Measurements from ENCODE around the gene SMYD3. TPM values are rescaled to one million over a fixed set of nuclear protein-coding genes. Genes with fewer than 3 reads are reported as not detected.

SMYD3 gene
- total RNA-seq, 1 donor from 2014 or later, result 20.8 TPM

DNA sequence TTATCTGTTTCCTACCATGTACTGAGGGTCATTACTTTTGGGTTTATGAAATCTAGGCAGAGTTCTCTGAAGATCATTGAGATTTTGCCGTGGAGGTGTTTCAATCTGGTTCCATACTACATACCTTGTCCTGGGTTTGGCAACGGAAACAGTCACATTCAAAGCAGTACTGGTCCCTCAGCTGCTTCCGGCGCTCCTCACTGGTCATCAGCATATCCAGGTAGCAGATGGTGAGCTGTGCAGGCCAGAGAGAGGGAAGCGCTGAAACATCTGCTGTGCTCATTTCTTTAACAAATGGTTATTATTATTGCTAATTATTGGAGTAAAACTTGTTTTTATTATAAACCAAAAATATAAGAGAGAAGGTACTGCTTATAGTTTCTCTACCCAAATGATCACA lies 591.7 kb downstream of the SMYD3 start:
- ChIA-PET POLR2A (no interaction called here), CTCF (no interaction called here)
- Mint-ChIP-seq H3K4me3 (no peak overlapping the region), H3K27me3 (no peaks in the 10 kb centered on the region), H3K36me3 (ENCODE audit: low read depth) (peaks cover 17% of the 10 kb centered on the region), H3K27ac (no peak overlapping the region), H3K4me1 (no peaks in the 10 kb centered on the region), H3K9me3 (peaks cover 11% of the 10 kb centered on the region)
- no peak for DNase-seq
- TF ChIP-seq, protein P1, sequence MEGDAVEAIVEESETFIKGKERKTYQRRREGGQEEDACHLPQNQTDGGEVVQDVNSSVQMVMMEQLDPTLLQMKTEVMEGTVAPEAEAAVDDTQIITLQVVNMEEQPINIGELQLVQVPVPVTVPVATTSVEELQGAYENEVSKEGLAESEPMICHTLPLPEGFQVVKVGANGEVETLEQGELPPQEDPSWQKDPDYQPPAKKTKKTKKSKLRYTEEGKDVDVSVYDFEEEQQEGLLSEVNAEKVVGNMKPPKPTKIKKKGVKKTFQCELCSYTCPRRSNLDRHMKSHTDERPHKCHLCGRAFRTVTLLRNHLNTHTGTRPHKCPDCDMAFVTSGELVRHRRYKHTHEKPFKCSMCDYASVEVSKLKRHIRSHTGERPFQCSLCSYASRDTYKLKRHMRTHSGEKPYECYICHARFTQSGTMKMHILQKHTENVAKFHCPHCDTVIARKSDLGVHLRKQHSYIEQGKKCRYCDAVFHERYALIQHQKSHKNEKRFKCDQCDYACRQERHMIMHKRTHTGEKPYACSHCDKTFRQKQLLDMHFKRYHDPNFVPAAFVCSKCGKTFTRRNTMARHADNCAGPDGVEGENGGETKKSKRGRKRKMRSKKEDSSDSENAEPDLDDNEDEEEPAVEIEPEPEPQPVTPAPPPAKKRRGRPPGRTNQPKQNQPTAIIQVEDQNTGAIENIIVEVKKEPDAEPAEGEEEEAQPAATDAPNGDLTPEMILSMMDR (IDR thresholded peaks at IDR 0.05), result no peak
- intact Hi-C loops (cut with micrococcal nuclease), result no loop called here
- no peak for ATAC-seq (ENCODE audit: low read depth)

DNA sequence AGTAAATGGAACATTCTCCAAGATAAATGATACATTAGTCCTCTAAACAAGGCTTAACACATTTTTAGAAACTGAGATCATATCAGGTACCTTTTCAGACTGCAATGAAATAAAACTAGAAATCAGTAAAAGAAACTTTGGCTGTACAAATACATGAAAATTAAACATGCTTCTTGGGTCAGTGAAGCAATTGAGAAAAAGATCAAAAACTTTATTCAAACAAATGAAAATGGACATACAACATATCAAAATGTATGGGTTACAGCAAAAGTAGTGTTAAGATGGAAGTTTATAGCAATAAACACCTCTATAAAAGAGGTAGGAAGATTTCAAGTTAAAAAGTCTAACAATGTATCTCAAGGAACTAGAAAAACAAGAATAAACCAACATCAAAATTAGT lies 598.5 kb downstream of the SMYD3 start:
- Mint-ChIP-seq H3K4me3 (no peak overlapping the region), H3K9me3 (peaks cover 4% of the 10 kb centered on the region), H3K36me3 (ENCODE audit: low read depth) (peaks cover 14% of the 10 kb centered on the region), H3K4me1 (no peaks in the 10 kb centered on the region), H3K27me3 (no peaks in the 10 kb centered on the region), H3K27ac (no peak overlapping the region)
- CTCF ChIA-PET, result no interaction called here
- intact Hi-C loops (cut with micrococcal nuclease), result no loop called here
- DNase-seq, result no peak
- ATAC-seq (ENCODE audit: low read depth), result no peak
- POLR2A ChIA-PET, result no interaction called here
- TF ChIP-seq, protein P1 (IDR thresholded peaks at IDR 0.05), result no peak

DNA sequence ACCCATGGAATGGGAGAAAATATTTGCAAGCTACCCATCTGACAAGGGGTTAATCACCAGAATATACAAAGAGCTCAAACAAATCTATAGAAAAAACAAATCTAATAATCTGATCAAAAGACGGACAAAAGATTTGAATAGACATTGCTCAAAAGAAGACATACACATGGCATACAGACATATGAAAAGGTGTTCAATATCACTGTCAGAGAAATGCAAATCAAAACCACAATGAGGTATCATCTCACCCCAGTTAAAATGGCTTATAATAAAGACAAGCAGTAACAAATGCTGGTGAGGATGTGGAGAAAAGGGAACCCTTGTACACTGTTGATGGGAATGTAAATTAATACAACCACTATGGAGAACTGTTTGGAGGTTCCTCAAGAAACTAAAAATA lies 600.9 kb downstream of the SMYD3 start:
- ATAC-seq (ENCODE audit: low read depth), result no peak
- POLR2A ChIA-PET, result interaction anchor here (0.6 kb wide), 1 partner anchor 50 kb away, joined by 4 read pairs; no protein-coding TSS in a partner anchor
- CTCF ChIA-PET, result no interaction called here
- intact Hi-C loops (cut with micrococcal nuclease), result no loop called here
- no peak overlapping the region for H3K4me3 Mint-ChIP-seq
- H3K27me3 Mint-ChIP-seq, result no peaks in the 10 kb centered on the region
- TF ChIP-seq, protein P1 (IDR thresholded peaks at IDR 0.05), result no peak
- peaks cover 4% of the 10 kb centered on the region for H3K4me1 Mint-ChIP-seq
- no peak overlapping the region for H3K27ac Mint-ChIP-seq
- no peak for DNase-seq
- no peaks in the 10 kb centered on the region for H3K9me3 Mint-ChIP-seq
- H3K36me3 Mint-ChIP-seq (ENCODE audit: low read depth), result peaks cover 7% of the 10 kb centered on the region

DNA sequence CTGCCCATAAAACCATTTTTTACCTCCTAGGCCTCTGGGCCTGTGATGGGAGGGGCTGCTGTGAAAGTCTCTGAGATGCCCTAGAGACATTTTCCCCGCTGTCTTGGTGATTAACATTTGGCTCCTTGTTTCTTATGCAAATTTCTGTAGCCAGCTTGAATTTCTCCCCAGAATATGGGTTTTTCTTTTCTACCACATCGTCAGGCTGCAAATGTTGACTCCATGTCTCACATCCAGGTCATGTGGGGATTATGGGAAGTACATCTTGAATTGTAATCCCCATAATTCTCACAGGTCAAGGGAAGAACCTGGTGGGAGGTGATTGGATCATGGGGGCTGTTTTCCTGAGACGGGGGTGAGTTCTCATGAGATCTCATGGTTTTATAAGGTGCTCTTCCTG lies 603.2 kb downstream of the SMYD3 start:
- no peak overlapping the region for H3K4me3 Mint-ChIP-seq

DNA sequence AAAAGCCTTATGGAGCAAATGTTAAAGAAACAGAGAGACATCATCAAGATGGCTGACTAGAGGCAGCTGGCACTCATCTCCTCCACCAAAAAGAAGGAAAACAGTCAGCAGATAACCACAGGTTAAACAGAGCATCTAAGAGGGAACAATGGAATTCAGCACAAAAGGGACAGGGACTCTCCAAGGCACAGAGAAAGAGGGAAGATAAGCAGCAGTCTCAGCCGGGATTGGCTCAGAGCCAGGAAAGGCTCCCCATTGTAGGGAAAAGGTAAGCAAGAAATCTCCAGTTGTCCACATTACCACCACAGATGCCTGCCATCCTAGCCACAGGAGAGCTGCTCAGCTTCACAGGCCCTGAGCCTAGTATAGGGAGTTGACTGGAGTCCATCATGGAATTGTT lies 605.5 kb downstream of the SMYD3 start:
- ATAC-seq (ENCODE audit: low read depth) (no peak), DNase-seq (no peak)
- CTCF ChIA-PET, result no interaction called here
- TF ChIP-seq, protein P1 (IDR thresholded peaks at IDR 0.05), result no peak
- intact Hi-C loops (cut with micrococcal nuclease), result no loop called here
- Mint-ChIP-seq H3K9me3 (no peaks in the 10 kb centered on the region), H3K36me3 (ENCODE audit: low read depth) (peaks cover 11% of the 10 kb centered on the region), H3K27ac (no peak overlapping the region), H3K27me3 (no peaks in the 10 kb centered on the region), H3K4me1 (peaks cover 12% of the 10 kb centered on the region), H3K4me3 (no peak overlapping the region)
- POLR2A ChIA-PET, result no interaction called here

More for the DNA sequence above, 603.2 kb downstream of the SMYD3 start:
- no peak overlapping the region for H3K27ac Mint-ChIP-seq
- no peaks in the 10 kb centered on the region for H3K27me3 Mint-ChIP-seq
- intact Hi-C loops (cut with micrococcal nuclease), result no loop called here
- H3K36me3 Mint-ChIP-seq (ENCODE audit: low read depth), result peaks cover 12% of the 10 kb centered on the region
- ChIA-PET CTCF (no interaction called here), POLR2A (no interaction called here)
- ATAC-seq (ENCODE audit: low read depth) (no peak), DNase-seq (no peak)
- TF ChIP-seq, protein P1 (IDR thresholded peaks at IDR 0.05), result no peak
- H3K9me3 Mint-ChIP-seq, result no peaks in the 10 kb centered on the region
- H3K4me1 Mint-ChIP-seq, result peaks cover 9% of the 10 kb centered on the region
